GM23338 (cell line): ENCODE measurements around the gene TXNRD1.

Experiments used
- ETS1 ChIP-seq: IDR thresholded peaks from 2 replicates; pipeline ENCODE4 v1.6.1; 2016; ENCODE audit warnings: antibody characterized with exemption
- EZH2 ChIP-seq: fragments of 200-600 bp; sonication (generic); IDR thresholded peaks from one replicate; pipeline ENCODE4 v1.8.0; 2017; ENCODE audit warnings: antibody characterized with exemption, mild to moderate bottlenecking, low read depth; ENCODE audit not compliant: unreplicated experiment
- EZH2phosphoT487 ChIP-seq: fragments of 200-600 bp; sonication (generic); IDR thresholded peaks from one replicate; pipeline ENCODE4 v1.8.1; 2018; ENCODE audit warnings: antibody characterized with exemption; ENCODE audit not compliant: unreplicated experiment
- TF ChIP-seq, protein P1 (sequence below), 2 experiments: fragments of 200-600 bp in 1 of 2; sonication (generic) in 1 of 2; conservative IDR thresholded peaks; 2 replicates each; pipeline versions ENCODE4 v1.5.1 to v1.6.1; 2016 to 2017; ENCODE audit warnings: antibody characterized with exemption in 2 of 2, low read depth in 2 of 2, mild to moderate bottlenecking in 2 of 2, moderate library complexity in 1 of 2
- TF ChIP-seq, protein P2 (sequence below): IDR thresholded peaks from one replicate; pipeline ENCODE4 v1.6.1; 2018; ENCODE audit warnings: antibody characterized with exemption; ENCODE audit not compliant: unreplicated experiment

- TF ChIP-seq, protein P1, sequence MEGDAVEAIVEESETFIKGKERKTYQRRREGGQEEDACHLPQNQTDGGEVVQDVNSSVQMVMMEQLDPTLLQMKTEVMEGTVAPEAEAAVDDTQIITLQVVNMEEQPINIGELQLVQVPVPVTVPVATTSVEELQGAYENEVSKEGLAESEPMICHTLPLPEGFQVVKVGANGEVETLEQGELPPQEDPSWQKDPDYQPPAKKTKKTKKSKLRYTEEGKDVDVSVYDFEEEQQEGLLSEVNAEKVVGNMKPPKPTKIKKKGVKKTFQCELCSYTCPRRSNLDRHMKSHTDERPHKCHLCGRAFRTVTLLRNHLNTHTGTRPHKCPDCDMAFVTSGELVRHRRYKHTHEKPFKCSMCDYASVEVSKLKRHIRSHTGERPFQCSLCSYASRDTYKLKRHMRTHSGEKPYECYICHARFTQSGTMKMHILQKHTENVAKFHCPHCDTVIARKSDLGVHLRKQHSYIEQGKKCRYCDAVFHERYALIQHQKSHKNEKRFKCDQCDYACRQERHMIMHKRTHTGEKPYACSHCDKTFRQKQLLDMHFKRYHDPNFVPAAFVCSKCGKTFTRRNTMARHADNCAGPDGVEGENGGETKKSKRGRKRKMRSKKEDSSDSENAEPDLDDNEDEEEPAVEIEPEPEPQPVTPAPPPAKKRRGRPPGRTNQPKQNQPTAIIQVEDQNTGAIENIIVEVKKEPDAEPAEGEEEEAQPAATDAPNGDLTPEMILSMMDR (conservative IDR thresholded peaks at IDR 0.05; ENCODE audit: low read depth in 2 of 2) = no peak
- no peak for TF ChIP-seq EZH2phosphoT487
- TF ChIP-seq ETS1 = no peak
- TF ChIP-seq, protein P2, sequence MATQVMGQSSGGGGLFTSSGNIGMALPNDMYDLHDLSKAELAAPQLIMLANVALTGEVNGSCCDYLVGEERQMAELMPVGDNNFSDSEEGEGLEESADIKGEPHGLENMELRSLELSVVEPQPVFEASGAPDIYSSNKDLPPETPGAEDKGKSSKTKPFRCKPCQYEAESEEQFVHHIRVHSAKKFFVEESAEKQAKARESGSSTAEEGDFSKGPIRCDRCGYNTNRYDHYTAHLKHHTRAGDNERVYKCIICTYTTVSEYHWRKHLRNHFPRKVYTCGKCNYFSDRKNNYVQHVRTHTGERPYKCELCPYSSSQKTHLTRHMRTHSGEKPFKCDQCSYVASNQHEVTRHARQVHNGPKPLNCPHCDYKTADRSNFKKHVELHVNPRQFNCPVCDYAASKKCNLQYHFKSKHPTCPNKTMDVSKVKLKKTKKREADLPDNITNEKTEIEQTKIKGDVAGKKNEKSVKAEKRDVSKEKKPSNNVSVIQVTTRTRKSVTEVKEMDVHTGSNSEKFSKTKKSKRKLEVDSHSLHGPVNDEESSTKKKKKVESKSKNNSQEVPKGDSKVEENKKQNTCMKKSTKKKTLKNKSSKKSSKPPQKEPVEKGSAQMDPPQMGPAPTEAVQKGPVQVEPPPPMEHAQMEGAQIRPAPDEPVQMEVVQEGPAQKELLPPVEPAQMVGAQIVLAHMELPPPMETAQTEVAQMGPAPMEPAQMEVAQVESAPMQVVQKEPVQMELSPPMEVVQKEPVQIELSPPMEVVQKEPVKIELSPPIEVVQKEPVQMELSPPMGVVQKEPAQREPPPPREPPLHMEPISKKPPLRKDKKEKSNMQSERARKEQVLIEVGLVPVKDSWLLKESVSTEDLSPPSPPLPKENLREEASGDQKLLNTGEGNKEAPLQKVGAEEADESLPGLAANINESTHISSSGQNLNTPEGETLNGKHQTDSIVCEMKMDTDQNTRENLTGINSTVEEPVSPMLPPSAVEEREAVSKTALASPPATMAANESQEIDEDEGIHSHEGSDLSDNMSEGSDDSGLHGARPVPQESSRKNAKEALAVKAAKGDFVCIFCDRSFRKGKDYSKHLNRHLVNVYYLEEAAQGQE = no peak
- TF ChIP-seq EZH2 = no peak
These were observed 165.8 kb downstream of the TXNRD1 start for GRCh38 chr12:104381341-104381730.
